NCI-H226 (cell line): ENCODE measurements around the gene IP6K3.

ENCODE experiments used
- DNase-seq: peaks from one replicate; pipeline ENCODE4 v3.0.0-alpha.2; 2015

The IP6K3 gene

DNA sequence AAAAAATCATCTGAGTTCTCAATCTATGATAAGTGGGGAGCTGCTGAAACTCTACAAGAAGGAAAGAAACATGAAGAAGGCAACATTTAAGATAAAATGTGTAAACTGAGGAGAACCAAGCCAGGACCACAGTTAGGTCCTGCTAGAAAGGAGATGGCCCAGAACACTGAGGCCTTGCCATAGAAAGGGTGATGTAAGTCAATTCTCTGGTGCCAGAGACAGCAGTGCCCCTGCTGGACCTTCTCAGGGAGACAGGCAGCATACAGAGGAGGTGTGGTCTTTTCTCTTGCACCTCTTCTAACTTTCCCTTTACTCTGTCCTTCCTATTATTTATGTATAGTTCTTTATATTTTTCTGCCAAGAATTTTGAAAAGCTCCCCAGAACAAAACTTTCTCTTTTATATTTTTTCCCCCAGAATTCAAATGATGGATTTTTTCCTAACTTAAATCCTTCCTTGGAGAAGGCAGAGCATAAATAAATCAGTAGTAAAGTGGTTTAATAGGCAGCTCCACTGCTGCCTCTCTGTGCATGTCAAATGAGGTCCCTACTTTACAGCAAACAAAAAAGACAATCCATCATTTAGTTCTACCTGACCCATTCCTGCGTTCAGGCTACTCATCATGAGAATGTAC lies 44.2 kb downstream of the IP6K3 start:
- peak; percentile 54 for DNase-seq

DNA sequence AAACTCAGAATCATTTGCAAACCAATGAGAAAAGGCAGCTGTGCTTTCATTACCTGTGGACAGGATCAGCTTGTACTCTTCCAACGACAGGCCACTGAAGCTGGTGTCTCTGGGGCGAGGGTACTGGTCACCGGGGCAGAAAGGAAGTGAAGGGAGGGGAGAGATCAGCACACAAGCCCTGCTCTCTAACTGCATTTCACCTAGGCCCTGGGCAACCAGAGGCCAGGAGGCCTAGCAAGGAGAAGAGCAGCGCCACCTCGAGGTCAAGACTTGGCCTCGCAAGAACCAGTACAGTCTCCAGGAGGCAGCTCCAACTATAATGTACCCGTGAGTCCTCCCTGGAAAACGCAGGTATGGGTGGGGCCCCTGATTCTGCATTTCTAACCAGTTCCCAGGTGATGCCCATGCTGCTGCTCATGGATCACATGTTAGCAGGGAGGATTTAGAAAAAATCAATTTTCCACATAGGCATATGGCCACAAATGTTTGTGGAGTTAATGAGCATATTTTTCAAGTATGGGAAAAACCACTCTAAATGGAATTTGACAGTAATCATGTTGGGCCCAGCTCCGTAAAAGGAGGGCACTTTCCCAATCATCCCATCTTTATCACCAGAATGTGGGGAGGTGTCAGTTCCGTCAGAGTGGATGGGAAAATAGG lies 46.2 kb downstream of the IP6K3 start:
- DNase-seq: peak; percentile 46

DNA sequence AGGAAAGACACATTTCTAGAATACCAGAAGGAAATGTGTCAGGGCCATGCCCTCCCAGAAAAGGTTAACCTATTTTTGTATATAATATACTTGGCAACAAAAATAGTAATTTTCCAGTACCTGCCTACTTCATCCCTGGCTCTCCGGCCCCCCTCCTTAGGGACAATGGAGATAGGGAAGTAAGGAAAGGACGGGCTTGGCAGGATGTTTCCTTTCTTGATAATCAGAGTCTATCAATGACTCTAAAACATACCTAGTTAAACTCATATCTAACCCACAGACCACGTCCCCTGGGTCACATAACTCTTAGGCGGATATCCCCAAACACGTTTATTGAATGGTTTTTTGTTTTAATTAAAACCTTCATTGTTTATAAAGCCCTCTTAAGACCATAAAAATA lies 47.0 kb downstream of the IP6K3 start:
- no peak for DNase-seq

DNA sequence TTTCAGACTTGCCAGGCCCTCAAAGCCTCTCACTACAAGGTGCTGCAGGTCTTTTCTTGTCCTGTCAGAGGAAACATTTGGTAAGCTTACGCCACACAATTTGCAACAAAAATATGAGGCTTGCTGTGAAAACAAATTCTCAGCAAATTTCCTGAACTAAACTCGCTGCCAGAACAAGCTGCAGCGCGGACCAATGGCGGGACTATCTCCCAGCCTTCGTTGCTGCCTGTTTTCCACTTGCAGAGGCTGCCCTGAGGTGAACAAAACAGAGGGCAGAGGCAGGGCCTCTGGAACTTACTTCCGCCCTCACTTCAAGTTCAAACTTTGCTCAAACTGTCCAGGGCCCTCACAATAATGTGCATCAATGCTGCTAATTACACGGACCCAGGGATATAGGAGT lies 47.6 kb downstream of the IP6K3 start:
- no peak for DNase-seq

DNA sequence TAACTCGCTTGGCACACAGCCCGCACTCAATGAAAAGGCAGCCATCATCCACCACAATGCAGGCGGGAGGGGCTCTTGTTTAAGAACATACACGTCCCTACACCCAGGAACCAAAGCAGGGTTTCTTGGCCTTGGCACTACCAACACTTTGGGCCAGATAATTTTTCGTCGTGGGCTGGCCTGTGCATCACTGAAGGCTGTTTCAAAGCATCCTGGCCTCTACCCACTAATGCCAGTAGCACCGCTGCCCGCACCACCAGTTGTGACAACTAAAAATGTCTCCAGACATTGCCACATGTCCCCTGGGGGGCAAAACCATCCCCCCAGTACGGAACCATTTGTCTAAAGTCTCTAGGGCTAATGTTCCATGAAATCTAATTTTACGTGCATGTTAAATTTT lies 48.2 kb downstream of the IP6K3 start:
- no peak for DNase-seq

DNA sequence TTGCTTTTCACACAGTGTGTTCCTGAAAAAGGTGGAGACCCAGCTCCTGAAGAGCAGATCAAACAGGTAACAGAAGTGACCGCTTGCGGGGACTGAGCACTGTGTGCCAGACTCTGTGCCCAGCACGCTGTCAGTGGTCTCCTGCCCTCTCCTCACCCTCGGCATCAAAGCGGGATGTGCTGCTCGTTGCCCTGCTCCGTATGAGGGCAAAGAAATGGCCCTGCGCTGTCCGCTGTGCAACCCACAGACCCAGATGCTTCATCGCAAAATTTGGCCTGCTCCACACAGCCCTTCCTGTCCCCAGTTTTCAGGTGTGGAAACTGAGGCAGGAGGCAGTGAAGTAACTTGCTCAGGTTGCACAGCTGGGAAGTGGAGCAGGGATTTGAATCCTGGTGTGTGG lies 48.9 kb downstream of the IP6K3 start:
- DNase-seq: no peak

DNA sequence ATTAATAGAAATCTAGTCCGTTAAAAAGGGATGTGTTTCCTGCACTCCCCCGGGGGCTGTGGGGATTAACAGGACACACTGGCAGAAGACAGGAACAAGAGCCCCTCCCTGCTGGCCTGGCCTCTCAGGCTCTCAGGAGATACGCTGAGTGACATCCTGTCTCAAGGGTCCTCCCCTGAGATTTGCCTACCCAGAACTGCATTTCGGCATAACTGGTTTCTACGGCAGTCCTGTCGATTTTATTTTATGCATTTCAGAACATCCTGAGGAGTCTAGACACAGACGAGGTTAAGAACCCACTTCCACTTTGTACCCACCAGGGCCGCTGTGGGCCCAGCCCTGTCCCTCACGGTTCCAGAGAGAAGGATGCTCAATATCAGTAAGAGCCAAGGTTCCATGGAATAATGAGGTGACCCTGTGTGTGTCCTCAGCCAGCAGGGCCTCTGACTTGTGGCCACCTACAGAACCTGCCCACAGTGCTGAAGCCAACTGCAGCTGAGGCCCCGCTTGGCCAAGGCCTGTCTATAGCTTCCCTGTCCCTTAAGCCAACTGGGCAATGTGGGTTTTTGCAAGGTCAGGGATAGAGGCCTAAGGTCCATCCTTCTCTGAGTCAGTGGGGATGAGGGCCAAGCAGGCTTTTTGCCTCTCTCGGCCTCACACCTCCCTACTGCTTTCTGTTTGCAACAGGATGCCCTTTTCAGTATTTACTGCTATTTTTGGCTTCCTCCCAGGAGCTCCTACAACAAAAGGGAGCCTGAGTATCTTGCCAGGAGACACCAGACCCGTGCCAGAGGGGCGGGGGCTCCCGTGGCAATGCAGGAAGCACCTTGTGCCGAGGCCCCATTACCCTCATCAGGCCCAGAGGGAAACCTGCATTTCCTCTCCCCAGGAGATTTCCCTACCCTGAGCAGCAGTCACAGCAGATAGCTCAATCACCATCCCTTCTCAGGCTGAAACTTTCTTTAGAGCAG lies 49.9 kb downstream of the IP6K3 start:
- DNase-seq: peak; percentile 58

DNA sequence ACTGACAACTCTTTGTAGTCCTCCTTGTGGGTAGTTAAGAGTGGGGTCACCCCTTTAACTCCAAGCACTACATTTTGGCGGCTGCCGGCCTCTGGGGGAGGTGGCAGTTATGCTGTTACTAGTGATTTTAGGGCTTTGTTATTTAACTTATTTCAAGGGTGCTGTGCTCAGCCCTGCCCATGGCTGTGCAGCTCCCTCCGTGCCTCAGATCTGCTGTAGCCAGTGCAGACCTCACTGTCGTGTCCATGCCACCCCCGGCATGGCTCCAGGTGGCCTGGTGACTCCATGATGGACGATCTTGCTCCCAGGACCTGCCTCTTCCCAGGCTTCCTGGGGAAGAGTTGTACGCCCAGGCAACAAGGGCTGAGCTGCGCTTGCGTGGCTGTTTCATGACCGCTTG lies 50.6 kb downstream of the IP6K3 start:
- no peak for DNase-seq

DNA sequence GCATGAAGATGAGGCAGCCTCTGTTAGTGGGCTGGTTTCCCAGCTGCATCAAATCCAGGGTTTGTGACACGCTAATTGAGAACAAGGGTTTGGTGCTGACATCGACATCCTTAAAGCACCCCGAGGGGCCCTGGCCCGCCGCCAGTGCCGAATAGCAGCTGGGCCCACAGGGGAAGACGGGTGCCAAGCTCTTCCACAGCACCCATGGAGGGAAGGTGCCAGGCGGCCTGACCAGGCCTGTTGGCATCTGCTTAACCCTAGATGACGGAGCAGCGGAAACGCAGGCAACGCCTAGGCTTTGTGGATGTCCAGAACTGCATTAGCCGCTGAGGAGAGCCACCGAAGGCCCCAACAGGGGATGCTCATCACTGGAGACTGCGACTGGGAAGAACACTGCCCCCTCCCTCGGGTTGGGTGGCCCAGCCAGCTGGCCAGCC lies 51.2 kb downstream of the IP6K3 start:
- no peak for DNase-seq

DNA sequence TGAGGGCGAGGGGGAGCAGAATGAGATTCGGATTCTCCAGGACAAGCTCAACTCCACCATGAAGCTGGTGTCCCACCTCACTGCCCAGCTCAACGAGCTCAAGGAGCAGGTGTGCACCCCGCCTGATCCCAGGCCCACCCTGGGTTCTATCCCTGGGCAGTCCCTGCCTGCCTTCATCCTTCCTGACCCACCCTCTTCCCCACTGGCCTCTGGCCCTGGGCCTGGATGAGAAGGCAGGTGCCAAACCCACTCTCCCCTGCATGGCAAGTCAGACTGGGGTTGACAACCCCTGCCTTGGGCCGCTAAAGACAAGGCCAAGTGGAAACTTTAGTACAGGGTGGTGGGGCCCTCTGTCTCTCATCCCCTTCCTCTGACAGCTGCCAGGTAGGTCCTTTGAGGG lies 51.7 kb downstream of the IP6K3 start:
- DNase-seq: no peak

DNA sequence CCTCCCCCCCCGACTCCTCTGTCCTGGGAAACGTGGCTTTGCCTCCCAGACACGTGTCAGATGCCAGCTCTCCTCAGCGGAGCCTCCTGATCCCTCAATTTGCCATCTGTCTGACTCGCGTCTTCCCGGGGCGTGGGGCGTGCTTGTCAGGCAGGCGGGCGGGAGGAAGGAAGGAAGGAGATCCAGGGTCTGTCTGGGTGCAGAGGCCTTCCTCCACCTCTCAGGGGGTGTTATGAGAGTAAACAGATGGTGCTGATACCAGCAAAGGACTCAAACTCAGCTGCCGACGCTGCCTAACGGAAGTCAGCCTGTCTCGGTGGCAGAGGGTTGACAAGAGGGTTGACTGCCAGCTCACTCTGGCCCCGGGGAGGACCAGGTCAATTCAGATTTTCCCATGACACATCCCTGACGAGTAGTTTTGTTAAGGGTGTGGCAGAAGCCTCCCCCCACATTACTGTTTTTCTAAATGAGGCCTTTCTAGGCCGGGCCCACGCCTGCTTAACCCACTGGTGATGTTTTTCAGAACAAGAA lies 52.2 kb downstream of the IP6K3 start:
- DNase-seq: peak; percentile 31

DNA sequence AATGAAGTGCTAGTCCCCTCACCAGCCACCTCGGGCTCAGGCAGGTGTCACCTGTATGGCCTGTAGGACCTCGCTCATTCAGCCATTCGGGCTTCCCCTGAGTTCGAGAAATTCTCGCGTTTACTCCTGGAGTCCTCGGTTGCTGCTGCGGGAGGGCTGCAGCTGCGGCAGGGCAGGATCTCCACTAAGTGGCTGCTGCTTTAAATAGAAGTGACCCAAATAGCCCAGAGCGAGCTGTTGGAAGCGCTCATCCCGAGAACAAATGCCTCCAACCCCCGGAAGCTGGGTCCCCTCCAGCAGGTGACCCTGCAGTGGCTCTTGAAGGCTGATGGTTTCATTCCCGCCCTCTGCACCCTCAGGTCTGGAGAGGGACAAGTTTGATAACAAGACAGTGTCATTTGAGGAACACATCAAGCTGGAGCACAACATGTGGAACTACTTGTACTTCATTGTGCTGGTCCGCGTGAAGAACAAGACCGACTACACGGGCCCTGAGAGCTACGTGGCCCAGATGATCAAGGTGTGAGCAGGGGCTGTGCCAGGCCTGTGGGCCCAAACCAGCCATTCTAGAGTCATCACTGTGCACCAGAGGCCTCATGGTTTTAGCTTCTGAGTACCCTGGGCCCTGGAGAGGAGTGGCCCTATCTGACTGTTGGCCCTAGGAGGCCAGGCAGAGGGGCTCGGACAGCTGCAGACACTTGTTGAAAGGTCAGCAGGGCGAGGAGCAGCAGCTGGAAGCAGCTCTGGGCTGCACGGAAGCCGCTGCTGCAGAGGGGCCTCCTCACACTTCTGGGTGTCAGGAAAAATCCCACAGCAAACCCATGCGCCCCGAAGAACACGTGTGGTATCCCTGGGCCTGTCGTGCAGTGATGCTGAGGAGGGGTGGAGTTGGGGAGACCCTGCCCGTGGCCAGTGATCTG lies 53.3 kb downstream of the IP6K3 start:
- no peak for DNase-seq

DNA sequence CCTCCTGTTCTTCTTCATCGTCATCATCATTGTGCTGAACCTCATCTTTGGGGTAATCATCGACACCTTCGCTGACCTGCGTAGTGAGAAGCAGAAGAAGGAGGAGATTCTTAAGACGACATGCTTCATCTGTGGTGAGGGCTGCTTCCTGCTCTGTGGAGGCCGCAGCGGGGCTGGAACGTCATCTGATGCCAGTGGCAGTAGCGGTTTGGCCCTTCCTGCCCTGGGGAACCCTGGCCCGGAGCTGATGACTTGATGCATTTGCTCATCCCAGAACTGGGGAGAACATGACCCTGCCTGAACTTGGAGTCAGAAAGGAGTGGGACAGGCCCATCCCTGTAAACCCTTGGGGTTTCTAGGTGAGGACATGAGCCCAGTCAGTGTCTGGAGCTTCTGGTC lies 53.9 kb downstream of the IP6K3 start:
- DNase-seq: no peak

DNA sequence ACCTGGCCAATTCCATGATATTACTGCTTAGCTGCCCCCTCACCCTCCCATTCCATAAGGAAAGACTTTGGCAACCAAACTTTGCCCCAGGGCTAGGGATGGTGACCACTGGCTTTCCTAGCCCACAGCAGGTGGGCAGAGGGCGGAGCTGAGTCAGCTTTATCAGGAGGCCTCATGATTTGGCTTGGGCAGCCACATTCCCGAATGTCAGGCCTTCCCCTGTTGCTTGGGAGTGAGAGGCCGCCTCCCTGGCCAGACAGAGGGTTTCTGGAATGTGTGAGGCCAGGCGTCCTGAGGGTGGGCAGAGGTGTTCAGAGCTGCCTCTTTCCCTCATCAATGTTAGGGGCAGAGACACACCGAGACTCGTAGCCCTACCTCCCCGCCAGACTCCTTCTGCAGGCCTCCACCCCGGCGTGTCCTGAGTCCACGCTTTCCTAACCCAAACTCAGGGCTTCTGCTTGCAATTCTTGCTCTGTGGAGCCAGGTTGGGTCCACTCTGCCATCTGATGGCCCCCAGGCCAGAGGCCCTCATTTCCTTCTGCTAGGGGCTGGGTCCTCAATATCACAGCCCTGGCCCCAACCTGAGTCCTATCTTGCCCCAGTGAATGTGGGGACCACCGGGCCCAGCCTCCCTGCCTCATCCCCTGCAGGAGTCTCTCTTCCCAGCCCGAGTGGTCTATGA lies 54.5 kb downstream of the IP6K3 start:
- DNase-seq: peak; percentile 93

DNA sequence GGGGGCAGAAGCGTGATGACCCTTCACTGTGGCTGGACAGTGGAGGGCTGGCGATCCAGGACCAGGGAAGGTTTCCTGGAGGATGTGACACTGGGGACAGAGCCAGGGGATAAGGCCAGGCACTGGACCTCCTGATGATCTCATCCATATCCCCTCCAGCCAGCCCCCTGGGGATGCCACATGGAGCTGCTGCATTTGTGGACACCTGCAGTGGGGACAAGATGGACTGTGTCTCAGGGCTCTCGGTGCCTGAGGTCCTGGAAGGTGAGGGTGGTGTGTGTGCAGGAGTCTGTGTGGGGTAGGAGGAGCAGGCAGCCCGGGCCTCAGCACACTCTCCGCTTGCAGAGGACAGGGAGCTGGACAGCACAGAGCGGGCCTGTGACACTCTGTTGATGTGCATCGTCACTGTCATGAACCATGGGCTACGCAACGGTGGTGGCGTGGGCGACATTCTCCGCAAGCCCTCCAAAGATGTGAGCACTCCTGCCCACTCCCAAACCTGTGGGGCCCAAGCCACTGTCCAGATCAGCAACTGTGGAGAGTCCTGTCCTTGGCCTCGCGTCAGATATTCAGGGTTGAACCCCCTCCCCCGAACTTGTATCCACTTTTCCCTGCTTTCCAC lies 55.1 kb downstream of the IP6K3 start:
- no peak for DNase-seq

DNA sequence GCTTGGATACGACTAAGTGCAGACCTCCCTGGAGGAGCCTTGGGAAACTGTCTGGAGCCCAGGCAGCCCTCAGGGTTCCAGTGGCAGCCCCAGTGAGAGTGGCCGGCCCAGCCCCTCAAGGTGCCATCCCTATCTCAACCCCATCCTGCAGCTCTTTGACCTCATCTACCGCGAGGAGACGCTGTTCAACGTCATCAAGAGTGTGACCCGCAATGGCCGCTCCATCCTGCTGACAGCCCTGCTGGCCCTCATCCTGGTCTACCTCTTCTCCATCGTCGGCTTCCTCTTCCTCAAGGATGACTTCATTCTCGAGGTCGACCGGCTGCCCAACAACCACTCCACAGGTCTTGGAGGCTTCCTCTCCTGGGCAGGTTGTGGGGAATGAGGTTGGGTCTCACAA lies 55.9 kb downstream of the IP6K3 start:
- DNase-seq: no peak

DNA sequence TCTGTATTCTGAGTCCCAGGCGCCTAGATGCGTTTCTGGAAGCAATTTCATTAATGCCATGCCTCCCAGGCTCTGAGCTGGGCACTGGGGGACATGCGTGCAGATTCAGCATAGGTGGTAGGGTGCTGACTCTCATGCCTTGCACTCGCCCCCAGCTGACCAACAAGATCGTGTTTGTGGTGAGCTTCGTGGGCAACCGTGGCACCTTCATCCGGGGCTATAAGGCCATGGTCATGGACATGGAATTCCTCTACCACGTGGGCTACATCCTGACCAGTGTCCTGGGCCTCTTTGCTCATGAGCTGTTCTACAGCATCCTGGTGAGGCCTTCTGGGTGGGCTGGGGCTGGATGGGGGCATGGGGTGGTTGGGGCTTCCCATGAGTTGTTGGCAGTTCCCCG lies 56.8 kb downstream of the IP6K3 start:
- DNase-seq: no peak

DNA sequence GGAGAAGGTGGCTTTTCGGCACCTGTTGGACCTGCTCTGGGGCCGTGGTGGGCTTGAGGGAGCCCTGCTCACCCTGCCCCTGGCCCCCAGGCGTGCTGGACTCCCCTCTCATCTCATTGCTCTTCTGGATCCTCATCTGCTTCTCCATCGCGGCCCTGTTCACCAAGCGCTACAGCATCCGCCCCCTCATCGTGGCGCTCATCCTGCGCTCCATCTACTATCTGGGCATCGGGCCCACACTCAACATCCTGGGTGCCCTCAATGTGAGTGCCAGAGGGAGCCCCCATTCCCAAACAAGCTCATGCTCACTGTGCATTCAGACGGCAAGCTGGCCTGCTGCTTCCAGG lies 57.6 kb downstream of the IP6K3 start:
- DNase-seq: no peak

DNA sequence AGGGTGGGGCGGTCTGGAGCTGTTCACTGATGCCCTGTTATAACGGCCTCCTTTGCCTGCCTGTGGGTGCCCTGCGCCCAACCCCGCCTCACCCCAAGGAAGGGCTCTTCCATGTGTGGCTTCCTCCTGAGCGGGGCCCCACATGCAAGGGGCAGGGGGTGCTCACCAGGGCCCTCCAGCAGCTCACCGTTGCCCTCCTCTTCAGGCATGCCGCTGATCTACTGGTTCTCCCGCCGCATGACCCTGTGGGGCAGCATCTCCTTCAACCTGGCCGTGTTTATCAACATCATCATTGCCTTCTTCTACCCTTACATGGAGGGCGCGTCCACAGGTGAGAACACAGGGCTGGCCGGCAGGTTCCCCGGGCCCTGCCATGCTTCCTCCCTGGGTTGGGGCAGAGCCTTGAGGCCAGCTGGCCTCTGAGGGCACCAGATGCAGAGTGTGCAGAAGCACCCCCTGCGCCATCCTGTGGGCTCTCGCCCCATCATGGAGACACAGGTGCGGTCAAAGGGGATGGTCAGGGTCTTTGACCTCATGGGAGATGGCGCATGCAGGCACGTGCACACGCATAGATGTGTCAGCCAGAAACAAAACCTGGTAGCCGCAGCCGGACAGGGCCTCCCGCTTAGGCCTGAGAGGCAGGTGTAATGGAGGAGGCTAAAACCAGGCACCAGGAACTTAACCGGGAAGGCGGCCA lies 58.1 kb downstream of the IP6K3 start:
- no peak for DNase-seq

DNA sequence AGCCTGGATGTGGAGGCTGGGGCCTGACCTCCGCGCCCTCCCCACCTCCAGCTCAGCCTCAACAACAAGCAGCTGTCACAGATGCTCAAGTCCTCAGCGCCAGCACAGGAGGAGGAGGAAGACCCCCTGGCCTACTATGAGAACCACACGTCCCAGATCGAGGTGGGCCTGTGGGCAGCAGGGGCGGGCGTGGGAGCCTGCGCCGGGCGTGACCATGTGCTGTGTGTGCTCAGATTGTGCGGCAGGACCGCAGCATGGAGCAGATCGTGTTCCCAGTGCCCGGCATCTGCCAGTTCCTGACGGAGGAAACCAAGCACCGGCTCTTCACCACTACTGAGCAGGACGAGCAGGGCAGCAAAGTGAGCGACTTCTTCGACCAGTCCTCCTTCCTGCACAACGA lies 58.7 kb downstream of the IP6K3 start:
- no peak for DNase-seq
